ENCODE results near the gene ESYT1.
A peak's percentile ranks its signal among the peaks of the same experiment; 100 is the strongest.
"Not testable (repeated sequence)": the region's sequence is repeated elsewhere in the genome, so short reads cannot be mapped to it uniquely, and the experiment has no call there.

ESYT1 gene

DNA sequence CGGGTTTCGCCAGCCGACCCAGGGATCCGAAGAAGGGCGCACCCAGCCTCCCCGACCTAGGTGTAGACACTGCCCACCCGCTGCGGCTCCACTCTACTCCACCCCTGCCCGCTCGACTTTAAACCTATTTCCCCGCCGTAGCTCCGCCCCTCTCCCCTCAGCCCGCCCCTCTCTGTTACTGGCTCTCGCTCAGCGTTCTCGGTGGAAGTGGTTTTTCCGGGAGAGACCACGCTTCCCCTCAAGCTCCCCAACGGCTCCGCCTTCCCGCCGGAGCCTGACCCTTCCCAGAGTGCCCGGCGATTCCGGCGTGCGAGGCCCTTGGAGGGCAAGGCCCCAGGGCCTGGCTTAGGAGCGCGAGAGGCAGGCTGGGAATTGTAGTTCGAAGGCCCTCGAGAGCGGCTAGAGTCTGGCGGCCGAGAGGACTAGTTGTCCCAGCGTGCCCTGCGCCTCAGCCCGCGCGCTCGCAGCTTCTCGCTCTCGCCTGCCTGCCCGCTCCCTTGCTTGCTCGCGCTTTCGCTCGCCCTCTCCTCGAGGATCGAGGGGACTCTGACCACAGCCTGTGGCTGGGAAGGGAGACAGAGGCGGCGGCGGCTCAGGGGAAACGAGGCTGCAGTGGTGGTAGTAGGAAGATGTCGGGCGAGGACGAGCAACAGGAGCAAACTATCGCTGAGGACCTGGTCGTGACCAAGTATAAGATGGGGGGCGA is 23.8 kb upstream of the ESYT1 start, which contains the start of gene PA2G4:
TSS of gene PA2G4 (plus strand) at position 451 of the 706 bp plus-strand sequence. CDS start at position 630, 179 bp downstream.
- peak; percentile 99 for DNase-seq

DNA sequence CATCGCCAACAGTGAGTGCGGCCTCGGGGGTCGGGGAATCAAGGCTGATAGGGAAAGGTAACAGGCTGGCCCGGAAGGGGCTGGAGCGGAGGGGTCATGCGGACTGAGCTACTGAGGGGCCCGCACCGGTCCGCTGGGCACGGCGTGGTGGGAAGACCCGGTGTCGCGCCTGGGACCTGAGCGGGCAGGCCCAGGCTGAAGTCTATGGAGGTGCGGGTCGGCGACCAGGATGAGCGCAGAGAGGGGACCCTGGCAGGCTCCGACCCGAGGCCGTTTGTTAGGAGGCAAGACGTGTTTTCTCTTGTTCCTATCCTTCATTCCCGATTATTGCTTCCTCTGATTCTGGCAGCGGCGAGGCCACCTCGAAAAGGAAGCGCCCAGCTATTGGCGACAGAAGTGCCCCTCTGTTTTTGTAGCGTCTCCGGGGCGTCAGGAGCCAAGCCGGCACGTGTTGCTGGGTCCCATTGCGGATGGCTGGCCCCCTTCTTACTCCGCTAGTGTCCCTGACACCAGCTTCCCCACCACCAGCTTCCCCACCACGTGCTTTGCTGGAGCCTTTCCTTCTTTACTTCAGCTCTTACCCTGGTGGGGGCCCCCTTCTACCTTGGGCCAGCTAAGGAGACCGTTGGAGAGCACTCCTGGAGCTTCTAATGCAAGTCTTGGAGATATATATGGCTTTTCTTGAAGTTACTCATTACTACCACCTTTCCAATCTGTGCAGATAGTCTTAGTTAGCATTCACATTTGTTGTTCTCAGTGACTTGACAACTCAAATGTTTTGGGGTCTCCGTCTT is 23.1 kb upstream of the ESYT1 start:
- DNase-seq, result no peak

DNA sequence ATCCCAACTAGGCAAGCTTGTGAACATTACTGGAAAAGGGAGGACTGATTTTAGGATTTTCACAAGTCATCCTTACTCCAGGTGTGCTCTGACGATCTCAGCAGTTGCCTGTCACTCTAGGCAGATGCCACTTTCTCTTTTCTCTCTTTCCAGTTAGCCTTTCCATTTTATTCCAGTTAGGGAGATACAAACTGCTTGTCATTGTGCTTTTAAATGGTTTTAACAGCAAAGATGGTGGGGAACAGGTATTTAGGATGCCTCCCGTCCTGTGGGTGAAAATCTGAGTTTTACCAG is 22.5 kb upstream of the ESYT1 start:
- DNase-seq, result no peak

DNA sequence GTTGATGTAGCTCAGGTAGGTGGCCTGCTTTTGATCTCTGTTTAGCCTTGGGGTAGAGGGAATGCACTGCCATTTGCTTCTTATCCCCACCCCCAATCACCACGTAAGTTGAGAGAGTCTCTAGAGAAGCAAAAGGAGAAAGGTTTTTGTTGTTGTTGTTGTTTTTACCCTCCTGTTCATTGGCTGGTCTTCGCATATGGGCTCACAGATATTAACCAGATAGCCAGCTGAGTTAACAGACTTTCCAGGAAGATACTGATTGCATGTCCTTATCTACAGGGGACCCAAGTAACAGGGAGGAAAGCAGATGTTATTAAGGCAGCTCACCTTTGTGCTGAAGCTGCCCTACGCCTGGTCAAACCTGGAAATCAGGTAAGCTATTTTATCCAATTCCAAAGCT is 20.8 kb upstream of the ESYT1 start:
- no peak for DNase-seq

DNA sequence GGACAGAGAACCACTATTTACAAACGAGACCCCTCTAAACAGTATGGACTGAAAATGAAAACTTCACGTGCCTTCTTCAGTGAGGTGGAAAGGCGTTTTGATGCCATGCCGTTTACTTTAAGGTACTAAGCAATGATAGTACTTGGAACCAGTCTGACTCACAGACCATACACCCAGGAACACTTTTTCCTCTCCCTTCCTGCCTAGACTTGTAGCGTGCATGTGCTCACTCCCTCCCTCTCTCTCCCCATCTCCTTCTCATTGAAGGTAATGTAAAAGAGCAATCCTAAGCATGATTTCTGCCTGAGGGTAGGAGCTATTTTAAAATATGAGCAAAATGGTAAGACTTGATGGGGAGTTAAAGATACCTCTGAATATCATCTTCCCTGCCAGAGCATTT is 17.5 kb upstream of the ESYT1 start:
- DNase-seq, result no peak

DNA sequence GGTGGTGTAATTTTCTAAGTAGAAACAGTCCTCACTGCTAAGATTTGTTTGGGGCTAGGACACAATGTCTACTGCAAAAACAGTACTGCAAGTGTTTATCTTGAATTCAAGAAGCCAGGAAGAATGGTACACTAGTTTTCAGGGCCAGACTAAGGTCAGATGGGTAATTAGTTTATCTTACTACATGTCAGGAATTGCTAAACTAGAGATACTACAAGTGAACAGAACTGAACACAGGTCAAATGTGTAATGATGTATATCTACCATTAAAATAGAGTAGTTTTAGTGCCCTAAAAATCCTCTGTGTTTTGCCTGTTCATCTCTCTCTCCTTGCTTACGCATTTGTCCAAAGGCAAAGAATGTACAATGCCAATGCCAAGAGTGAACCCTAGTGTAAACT is 14.0 kb upstream of the ESYT1 start:
- no peak for DNase-seq

DNA sequence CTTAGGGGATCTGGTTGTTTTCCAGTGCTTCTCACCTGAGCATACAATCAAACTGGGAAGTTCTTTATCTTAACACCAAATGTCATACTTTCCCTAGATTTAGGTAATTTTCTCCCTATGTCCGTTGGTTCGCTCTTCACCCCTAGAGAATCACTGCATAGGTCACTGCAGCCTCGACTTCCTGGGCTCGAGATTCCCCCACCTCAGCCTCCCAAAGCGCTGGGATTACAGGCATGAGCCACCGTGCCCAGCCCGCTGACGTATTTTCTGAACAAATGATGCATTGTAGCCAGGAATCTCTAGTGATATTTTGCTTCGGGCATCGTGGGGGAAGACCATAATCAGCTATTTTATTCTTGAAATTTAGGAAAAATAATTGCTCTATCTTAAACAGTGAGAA is 12.7 kb upstream of the ESYT1 start:
- DNase-seq, result peak; percentile 19

DNA sequence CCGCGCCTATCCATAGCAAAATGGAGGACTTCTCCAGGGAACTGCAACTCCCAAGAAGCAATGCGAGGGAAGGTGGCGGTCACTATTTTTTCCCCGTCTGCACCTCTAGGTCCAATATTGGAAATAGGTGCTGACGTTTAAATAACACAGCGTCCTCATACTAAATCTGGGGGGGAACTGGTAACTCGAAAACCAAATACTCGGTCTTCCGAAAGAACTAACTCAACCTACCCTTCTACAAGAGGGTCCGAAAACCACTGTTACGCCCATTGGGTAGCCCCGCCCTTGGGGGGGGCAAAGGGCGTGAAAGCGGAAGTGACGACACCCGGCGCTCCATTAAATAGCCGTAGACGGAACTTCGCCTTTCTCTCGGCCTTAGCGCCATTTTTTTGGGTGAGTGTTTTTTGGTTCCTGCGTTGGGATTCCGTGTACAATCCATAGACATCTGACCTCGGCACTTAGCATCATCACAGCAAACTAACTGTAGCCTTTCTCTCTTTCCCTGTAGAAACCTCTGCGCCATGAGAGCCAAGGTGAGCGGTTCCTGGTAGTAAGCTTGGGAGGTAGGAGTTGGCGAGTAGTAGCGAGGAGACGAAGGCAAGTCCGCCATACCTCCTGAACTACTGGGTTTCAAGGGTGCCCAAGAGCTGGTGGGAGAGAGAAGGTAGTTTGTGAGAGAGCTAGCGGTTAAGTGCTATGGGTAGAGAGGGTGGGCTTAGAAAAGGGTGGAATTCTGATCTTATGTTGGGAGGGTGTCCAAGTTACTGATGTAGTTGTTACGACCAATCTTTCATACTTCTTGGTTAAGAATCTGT is 11.6 kb upstream of the ESYT1 start, which contains the start of gene RPL41:
TSS of gene RPL41 (plus strand) at position 367 of the 815 bp plus-strand sequence.
- peak; percentile 94 for DNase-seq

DNA sequence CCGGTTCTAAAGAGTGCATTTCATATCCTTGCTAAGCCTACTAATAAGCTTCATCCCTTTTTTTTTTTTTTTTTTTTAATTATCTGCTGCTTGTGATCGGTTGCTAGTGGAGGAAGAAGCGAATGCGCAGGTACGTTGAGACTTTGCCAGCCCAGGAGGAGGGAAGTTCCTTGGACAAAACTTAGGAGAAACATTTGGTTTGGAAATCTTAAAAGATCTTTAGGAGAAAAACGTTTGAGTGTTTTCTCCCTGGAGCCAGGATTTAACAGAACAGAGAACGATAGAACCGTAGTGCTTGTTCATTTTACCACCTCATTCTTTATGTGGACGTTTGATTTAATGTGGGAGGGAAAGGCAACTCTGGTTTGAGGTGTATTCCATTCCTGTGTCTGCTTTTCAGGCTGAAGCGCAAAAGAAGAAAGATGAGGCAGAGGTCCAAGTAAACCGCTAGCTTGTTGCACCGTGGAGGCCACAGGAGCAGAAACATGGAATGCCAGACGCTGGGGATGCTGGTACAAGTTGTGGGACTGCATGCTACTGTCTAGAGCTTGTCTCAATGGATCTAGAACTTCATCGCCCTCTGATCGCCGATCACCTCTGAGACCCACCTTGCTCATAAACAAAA is 10.9 kb upstream of the ESYT1 start:
- DNase-seq, result not testable (repeated sequence)

DNA sequence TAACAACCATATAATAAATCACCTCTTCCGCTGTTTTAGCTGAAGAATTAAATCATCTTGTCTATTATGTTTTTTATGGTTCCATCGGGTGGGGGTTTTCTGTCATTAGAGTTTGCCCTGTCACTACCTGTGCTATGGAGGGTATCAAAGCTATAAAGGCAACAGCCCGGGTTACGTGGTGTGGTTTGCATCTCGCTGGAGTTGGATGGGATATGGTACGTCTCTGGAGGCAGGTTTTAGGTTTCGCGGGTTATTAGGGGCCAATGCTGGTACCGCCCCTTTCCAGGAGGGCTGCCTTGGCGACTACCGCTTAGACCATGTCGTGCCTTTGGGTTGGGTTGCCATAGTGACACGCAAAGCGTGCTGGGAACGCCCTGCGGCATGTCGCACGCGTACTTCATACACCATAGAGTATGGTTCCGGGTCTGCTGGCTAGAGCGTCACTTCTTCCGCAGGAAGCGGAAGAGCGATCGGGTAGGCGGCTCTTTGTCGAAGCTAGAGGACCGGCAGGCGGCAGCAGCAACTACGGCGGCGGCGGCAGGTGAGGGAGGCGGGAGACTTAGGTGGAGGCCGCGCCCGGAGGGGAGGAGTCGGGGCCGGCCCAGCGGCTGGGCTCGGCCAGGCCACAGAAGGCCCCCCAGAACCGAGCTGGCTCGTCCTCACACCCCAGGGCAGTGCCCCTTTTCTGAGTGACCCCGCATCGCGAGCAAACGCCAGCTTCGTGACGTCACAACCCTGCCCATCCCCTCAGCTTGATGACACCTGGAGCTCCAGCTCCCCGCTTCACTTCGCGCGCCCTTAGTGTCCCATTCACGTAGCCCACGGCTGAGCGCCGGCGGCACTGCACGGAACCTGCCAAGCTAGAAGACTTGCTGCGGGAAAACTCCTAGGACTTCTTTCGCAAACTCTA is 10.0 kb upstream of the ESYT1 start, which contains the start of gene ZC3H10:
TSS of gene ZC3H10 (plus strand) at position 489 of the 910 bp plus-strand sequence. CDS start 2,297 bp downstream, outside the sequence.
- DNase-seq, result peak; percentile 99

DNA sequence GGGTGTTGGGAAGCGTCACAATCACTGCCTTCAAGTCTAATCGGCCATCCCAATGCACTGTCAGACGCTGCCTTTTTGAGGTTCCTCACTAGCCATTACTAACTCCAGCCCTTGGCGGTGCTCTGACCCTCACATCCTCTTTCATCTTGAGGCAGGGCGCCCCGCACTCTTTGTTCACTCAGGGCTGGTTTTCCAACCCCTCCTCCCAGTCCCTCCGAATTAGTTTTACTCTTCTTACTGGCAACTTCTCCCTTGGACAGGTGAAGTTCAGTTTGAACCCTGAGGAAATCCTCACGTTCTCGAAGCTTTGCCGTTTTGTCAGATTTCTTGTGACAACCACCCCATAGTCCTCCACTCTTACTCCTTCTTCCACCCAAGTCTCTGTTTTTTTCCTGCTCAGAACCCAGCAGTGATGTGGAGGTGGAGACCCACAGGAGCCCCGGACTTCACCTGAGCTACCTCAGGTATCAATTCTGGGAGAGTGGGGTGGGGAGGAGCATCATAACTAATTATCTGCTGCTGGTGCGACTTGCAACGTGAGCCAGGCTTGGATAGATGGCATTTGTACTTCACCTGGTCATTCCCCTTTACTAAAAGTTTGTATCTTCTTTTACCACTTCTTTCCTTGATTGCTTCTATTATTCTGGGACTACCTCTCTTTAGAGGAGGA is 9.2 kb upstream of the ESYT1 start:
- DNase-seq, result no peak

DNA sequence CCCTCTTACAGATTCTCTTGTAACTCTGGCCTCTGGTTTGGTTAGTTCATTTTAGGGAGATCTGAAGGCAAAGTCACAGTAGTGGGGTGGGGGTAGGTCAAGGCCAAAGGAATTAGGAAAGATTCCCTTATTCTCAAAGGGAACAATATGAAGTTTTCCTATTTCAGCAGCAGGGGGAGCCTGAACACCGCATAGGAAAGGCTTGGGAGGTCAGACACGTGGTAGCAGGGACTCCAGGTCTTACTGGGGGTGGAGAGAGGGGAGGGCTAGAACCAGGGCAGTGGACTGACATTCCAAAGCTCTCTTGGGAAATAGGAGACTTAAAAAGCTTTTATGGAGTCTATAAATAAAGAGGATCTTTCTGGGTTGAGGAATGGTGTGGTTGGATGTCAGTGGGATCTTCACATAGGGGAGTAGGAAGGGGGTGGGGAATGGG is 8.7 kb upstream of the ESYT1 start:
- peak; percentile 94 for DNase-seq

DNA sequence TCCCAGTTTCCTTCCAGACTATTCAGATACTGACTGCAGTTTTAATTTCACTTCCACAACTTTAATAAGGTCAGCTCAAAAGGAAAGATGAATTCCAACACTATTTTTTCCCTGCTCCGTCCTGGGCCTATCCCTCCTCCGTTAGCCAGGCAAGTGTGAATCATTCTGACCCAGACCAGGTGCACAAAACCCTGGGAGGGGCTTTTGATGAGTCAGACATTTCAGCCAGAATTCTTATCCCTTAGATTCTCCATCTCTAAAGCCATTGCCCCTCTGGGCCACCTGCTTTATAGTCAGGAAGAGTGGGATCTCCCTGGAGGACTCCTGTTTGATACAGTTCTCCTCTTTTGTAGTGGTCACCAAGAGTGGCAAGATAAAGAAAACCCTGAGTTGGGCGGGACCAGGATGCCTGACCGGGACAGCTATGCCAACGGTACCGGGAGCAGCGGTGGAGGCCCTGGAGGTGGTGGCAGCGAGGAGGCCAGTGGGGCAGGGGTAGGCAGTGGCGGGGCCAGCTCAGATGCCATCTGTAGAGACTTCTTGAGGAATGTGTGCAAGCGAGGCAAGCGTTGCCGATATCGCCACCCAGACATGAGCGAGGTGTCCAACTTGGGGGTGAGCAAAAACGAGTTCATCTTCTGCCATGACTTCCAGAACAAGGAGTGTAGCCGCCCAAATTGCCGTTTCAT is 7.8 kb upstream of the ESYT1 start:
- DNase-seq, result no peak

DNA sequence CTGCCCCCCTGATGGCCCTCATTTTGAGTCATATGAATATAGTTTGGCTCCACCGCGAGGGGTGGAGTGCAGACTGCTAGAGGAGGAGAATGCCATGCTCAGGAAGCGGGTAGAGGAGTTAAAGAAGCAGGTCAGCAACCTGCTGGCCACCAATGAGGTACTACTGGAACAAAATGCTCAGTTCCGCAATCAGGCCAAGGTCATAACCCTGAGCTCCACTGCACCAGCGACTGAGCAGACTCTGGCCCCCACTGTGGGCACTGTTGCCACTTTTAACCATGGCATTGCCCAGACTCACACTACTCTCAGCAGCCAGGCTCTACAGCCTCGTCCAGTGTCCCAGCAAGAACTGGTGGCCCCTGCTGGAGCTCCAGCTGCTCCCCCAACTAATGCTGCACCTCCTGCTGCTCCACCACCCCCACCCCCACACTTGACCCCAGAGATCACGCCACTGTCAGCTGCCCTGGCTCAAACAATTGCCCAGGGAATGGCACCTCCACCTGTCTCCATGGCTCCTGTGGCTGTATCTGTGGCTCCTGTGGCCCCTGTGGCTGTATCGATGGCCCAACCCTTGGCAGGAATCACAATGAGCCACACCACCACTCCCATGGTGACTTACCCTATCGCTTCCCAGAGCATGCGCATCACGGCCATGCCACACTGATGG is 6.7 kb upstream of the ESYT1 start:
- DNase-seq, result no peak

DNA sequence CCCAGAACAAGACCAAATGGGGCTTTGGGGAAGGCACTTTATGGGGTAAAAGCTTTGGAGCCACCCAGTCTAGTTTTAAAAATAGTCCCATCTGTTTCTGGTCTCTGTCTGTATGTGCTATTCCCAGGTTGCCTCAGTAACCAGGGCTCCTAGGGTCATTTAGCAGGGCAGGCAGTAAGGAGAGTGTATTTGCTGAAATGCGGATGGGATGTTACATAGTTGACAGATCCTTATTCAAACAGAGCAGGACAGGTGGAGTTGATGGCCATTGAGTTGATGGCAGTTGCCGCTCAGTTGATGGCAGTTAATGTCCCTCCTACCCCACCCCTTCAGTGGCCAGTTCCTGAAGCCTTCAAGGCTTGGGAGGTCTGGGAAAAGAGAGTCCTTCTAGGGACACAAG is 5.4 kb upstream of the ESYT1 start:
- DNase-seq, result no peak

DNA sequence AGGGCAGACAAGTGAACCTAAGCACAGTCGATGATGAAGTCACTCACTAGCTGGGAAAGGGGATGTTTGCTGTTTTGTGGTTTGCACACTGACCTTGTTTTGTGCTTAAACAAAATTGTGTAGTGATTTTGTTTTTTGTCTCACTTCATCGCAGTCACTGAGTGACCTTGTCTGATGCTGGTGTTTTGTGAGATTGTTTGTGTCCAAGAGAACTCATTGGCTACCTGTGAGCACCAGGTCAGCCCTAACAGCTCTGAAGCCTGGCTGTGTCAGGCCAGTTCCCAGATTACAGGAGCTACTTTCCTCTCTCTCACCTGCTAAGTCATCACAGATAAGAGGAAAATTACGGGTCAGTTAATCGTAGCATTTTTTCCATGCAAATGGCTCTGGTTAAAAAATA is 3.9 kb upstream of the ESYT1 start:
- DNase-seq, result no peak

DNA sequence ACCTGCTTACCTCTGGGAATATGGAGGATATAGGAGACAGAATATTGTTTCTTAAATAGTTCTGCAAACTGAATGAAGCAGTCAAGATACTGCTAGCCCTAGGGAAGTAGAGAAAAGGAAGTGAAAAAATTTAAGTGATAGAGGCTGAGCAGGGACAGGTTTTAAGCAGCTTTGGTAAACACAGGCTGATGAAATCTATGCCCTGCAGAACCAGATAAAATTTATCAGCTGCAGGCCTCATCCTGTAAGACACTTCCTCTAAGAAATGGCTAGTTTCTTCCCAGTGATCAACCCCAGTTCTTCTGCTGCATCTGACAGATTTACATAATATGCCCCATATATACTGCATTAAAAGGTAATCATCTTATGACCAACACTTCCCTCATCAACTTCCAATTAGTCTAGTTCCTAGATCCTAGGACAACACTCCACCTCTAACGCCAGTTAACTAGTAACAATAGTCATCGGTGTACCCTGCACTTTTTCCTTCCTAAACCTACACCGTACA is 1.3 kb upstream of the ESYT1 start:
- DNase-seq, result no peak

DNA sequence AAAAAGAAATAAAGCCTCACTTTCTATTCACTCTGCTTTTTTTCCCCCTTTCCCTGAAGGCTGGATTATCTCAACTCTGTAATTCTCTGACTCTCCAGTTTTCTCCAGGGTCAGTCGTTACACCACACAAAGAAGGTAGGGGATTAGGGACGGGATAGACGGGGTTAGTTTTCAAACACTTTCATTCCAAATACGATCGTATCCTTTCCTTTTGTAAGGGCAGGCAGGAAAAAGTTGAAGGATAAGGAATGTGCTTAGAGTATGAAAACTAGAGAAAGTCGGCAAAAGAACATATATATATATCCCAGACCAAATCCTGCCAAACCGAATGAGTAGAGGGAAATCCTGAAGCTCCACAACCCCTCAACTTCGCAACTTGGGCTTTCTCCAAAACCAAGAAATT is 581 bp upstream of the ESYT1 start:
- DNase-seq, result no peak

DNA sequence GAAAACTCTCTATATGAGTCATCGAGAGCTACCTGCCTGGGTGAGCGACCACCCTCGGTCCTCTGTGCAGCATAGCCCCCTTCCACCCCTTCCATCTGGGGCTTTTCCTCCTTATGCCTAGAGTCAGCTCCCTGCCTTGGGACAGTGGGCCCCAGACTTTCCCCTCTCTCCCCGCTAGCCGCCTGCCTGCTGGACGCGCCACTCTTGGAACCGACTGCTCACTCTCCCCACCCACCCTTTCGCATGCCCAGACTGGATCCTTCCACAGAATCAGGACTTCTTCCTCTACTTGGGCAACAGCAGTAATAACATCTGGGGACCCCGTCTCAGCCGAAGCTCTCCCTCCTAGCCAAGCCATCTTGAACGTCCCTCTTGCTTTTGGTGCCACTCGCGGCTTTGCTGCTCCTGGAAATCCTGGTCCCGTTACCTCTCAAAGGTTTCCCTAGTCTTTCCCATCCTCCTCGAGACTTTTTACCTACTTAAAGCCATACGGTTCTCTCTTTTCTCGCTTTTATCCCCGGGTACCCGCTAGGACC is 671 bp downstream of the ESYT1 start:
- no peak for DNase-seq

Data from fibroblast of skin of right biceps (primary cell).